BE2C (cell line): ENCODE measurements around the gene GLTP.

Experiments
- DNase-seq: peaks from one replicate; pipeline ENCODE4 v3.0.0-alpha.2; 2020
- H3K27me3 ChIP-seq: fragments of 250-450 bp; sonication (Bioruptor Pico); 2 replicates; pipeline ENCODE4 v1.5.1; 2020; ENCODE audit warnings: mild to moderate bottlenecking
- H3K36me3 ChIP-seq: fragments of 250-450 bp; sonication (Bioruptor Pico); 2 replicates; pipeline ENCODE4 v1.5.1; 2020; ENCODE audit warnings: mild to moderate bottlenecking
- H3K4me1 ChIP-seq: fragments of 250-450 bp; sonication (Bioruptor Pico); 2 replicates; pipeline ENCODE4 v1.5.1; 2020
- H3K4me3 ChIP-seq: 2 replicates; pipeline ENCODE4 v1.5.1; 2011; ENCODE audit warnings: low read depth, low read length
- H3K9me3 ChIP-seq: fragments of 250-450 bp; sonication (Bioruptor Pico); 2 replicates; pipeline ENCODE4 v1.5.1; 2020
- TF ChIP-seq, protein P1 (sequence below): IDR thresholded peaks from 2 replicates; pipeline ENCODE4 v1.5.1; 2012; ENCODE audit warnings: mild to moderate bottlenecking, low read depth, low read length

The GLTP gene

DNA sequence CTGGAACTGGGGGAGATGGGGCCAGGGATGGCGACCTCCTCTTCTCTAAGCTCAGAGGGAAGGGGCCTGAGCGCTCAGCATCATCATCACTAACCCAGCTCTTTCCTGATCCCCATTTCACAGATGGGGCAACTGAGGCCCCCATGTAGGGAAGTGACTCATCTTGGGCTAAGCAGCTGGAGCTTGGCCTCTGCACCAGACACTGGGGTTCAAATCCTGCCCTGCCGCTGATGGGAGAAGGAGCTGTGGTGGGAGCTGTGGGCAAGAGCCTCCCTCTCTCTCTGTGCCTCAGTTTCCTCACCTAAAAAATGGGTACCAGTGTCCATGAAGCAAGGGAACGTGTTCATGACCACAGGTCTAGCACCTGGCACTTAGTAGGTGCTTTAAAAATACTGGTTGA is 44.5 kb downstream of the GLTP start:
- H3K36me3 ChIP-seq: no peaks in the 10 kb centered on the region

DNA sequence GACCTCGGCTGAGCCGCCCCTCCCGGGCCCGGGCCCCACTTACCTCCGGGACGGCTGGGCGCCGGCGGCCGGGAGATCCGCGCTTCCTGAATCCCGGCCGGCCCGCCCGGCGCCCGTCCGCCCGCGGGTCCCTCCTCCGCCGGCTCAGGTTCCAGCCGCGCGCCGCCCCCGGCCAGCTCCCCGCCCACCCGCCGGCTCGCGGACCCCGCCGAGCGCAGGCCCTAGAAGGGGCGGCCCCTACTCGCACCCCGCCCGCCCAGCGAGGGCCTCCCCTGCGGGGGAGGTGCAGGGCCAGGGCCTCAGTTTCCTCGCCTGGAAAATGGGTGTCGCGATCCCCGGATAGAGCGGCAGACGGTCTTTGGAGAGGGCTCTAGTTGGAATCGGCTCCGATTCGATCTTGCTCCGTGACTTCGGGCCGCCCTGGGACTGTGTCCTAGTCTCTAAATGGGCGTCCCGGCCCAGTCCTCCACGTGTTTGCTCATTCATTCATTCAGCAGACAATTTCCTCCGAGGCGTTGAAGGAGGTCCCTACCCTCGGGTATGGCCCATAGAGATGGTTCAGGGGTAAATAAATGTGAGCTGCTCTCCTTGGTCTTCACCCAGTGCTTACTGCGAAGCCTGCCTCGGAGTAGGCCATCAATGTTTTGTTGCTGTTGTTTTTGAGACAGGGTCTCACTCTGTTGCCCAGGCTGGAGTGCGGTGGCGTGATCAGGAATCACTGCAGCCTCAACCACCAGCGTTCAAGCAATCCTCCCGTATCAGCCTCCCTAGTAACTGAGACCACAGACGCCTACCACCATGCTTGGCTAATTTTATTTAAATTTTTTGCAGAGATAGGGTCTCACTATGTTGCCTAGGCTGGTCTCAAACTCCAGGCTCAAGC is 46.8 kb downstream of the GLTP start, which contains the start of gene TRPV4:
TRPV4 (minus strand) TSS at position 92 of the 883 bp plus-strand sequence. CDS start 18,602 bp downstream, outside the sequence.
- H3K4me1 ChIP-seq: no peaks in the 10 kb centered on the region

More for the DNA sequence above, 44.5 kb downstream of the GLTP start:
- no peak overlapping the region for H3K4me3 ChIP-seq
- peaks cover 23% of the 10 kb centered on the region for H3K27me3 ChIP-seq
- TF ChIP-seq, protein P1, sequence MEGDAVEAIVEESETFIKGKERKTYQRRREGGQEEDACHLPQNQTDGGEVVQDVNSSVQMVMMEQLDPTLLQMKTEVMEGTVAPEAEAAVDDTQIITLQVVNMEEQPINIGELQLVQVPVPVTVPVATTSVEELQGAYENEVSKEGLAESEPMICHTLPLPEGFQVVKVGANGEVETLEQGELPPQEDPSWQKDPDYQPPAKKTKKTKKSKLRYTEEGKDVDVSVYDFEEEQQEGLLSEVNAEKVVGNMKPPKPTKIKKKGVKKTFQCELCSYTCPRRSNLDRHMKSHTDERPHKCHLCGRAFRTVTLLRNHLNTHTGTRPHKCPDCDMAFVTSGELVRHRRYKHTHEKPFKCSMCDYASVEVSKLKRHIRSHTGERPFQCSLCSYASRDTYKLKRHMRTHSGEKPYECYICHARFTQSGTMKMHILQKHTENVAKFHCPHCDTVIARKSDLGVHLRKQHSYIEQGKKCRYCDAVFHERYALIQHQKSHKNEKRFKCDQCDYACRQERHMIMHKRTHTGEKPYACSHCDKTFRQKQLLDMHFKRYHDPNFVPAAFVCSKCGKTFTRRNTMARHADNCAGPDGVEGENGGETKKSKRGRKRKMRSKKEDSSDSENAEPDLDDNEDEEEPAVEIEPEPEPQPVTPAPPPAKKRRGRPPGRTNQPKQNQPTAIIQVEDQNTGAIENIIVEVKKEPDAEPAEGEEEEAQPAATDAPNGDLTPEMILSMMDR: no peak
- no peaks in the 10 kb centered on the region for H3K9me3 ChIP-seq
- no peak for DNase-seq
- H3K4me1 ChIP-seq: no peaks in the 10 kb centered on the region

DNA sequence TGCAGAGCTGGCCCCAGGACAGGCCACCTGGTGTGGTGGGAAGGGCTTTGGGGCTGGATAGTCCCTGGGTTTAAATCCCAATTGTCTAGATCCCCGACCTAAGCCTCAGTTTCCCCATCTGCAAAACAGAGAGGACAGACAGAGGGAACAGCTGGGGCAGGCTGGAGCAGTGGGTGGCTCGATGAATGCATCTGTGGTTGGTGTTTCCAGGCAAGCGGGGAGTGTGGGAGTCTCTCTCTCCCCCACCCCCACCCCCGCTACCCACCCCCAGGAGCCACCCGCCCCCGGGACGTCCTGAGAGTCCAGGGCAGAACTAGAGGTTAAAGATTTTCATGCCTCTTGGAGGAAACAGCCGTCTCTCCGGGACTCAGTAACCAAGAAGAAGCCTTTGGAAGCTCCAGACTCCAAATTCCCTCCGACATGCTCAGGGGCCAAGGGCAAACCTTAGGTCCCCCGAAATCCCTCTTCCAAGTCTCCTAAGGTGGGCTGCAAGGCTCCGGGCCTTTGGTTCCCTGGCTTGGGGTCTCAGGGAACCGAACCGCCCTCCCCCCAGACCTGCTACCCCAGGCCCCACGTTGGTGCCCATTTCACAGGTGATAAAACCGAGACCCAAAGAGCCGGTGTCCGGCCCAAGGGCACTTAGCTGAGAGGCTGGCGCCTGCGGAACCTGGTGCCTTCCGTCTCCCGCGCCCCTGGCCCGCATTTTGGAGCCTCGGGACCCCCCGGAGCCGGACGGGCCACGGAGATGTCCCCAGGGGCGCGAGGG is 47.6 kb downstream of the GLTP start:
- Histone ChIP-seq H3K27me3 (peaks cover 26% of the 10 kb centered on the region), H3K36me3 (no peaks in the 10 kb centered on the region), H3K4me3 (no peak overlapping the region), H3K9me3 (no peaks in the 10 kb centered on the region), H3K4me1 (no peaks in the 10 kb centered on the region)
- DNase-seq: no peak
- TF ChIP-seq, protein P1: no peak

More for the DNA sequence above, 46.8 kb downstream of the GLTP start, which contains the start of gene TRPV4:
- H3K4me3 ChIP-seq: no peak within 1 kb of the TSS
- H3K9me3 ChIP-seq: no peaks in the 10 kb centered on the region
- TF ChIP-seq, protein P1: no peak
- no peak for DNase-seq
- no peaks in the 10 kb centered on the region for H3K36me3 ChIP-seq
- H3K27me3 ChIP-seq: peaks cover 26% of the 10 kb centered on the region

DNA sequence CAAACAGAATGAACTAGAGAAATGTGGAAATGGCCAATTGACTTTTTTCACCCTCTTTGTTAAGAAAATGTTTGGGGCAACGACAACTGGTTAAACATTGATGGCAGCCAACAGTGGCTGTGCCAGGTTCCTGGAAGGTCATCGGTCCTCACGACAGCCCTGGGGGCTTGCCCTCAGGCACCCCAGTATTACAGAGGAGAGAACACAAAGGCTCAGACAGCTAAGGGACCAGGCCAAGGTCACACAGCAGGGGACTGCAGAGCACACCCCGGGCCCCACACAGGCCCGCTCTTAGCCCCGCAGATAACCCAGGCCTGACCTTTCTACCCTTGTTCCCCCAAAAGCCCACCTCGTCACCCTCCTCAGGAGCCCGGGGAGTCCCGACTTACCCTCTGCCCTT is 48.4 kb downstream of the GLTP start:
- H3K27me3 ChIP-seq: peaks cover 26% of the 10 kb centered on the region
- TF ChIP-seq, protein P1: no peak
- H3K9me3 ChIP-seq: no peaks in the 10 kb centered on the region
- H3K4me1 ChIP-seq: no peaks in the 10 kb centered on the region
- no peaks in the 10 kb centered on the region for H3K36me3 ChIP-seq
- DNase-seq: no peak
- no peak overlapping the region for H3K4me3 ChIP-seq

DNA sequence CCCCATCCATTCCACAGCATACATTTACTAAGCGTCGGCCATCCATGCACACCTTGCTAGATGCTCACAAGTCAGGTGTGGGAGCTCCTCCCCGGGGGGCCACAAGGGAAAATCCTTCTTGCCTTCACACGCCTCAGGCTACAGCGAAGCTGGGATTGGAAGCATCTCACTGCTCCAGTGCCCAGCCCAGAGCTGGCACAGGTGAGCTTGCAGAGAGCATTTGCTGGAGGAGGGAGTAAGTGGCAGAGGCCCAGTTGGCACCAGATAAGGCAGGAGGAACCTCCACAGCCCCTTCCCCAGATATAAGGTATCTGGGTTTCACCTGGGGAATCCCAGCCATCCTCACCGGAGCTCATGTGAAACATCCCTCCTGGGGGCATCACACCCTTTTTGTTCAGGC is 49.0 kb downstream of the GLTP start:
- TF ChIP-seq, protein P1: no peak
- DNase-seq: no peak

GRCh38 chr12:109830718-109831117 is 49.6 kb downstream of the GLTP start:
- no peak overlapping the region for H3K4me3 ChIP-seq
- no peaks in the 10 kb centered on the region for H3K36me3 ChIP-seq

More for the DNA sequence above, 49.0 kb downstream of the GLTP start:
- no peak overlapping the region for H3K4me3 ChIP-seq
- H3K36me3 ChIP-seq: no peaks in the 10 kb centered on the region
- H3K27me3 ChIP-seq: peaks cover 26% of the 10 kb centered on the region
- no peaks in the 10 kb centered on the region for H3K4me1 ChIP-seq
- H3K9me3 ChIP-seq: no peaks in the 10 kb centered on the region

More at GRCh38 chr12:109830718-109831117, 49.6 kb downstream of the GLTP start:
- Histone ChIP-seq H3K27me3 (peaks cover 26% of the 10 kb centered on the region), H3K4me1 (no peaks in the 10 kb centered on the region), H3K9me3 (no peaks in the 10 kb centered on the region)
- no peak for DNase-seq
- TF ChIP-seq, protein P1: no peak
